Fibroblast of lung (primary cell): ENCODE data around the gene CSE1L. TPM values are rescaled to one million over a fixed set of nuclear protein-coding genes. Genes with fewer than 3 reads are reported as not detected.
"Not testable (repeated sequence)": the region's sequence is repeated elsewhere in the genome, so short reads cannot be mapped to it uniquely, and the experiment has no call there.

Source experiments
- DNase-seq, 2 donors: peaks; one replicate each; pipeline versions ENCODE4 v3.0.0 to v3.0.0-alpha.2; 2010; ENCODE audit warnings: low read depth in 2 of 2
- H2AFZ ChIP-seq: 2 replicates; pipeline ENCODE4 v1.5.1; 2012; ENCODE audit warnings: low read length, control low read depth, inconsistent platforms
- H3K27ac ChIP-seq: 2 replicates; pipeline ENCODE4 v1.5.1; 2011; ENCODE audit warnings: low read length, control low read depth; ENCODE audit not compliant: insufficient read depth
- H3K27me3 ChIP-seq: 2 replicates; pipeline ENCODE4 v1.5.1; 2011; ENCODE audit warnings: mild to moderate bottlenecking, low read length; ENCODE audit not compliant: control insufficient read depth, insufficient read depth
- H3K36me3 ChIP-seq: 2 replicates; pipeline ENCODE4 v1.5.1; 2011; ENCODE audit warnings: low read length; ENCODE audit not compliant: control insufficient read depth, insufficient read depth
- H3K4me1 ChIP-seq: 2 replicates; pipeline ENCODE4 v1.5.1; 2011; ENCODE audit warnings: low read length; ENCODE audit not compliant: control insufficient read depth, insufficient read depth; ENCODE audit errors: extremely low read depth
- H3K4me2 ChIP-seq: 2 replicates; pipeline ENCODE4 v1.5.1; 2011; ENCODE audit warnings: low read length, control low read depth; ENCODE audit not compliant: insufficient read depth; ENCODE audit errors: extremely low read depth
- H3K4me3 ChIP-seq, 4 experiments: fragments of 200-600 bp in 1 of 4; sonication (generic) in 1 of 4; replicated peaks in 1 of 4; 2 replicates each; pipeline ENCODE4 v1.5.1; 2011 to 2016; ENCODE audit warnings: low read length in 4 of 4, low read depth in 3 of 4, mild to moderate bottlenecking in 3 of 4, control low read depth in 2 of 4, inconsistent platforms in 1 of 4, mixed read lengths in 1 of 4; ENCODE audit not compliant: insufficient read depth in 1 of 4; ENCODE audit errors: control extremely low read depth in 1 of 4
- H3K79me2 ChIP-seq: 2 replicates; pipeline ENCODE4 v1.5.1; 2012; ENCODE audit warnings: mild to moderate bottlenecking, low read length, inconsistent platforms; ENCODE audit not compliant: control insufficient read depth, insufficient read depth
- H3K9ac ChIP-seq: 2 replicates; pipeline ENCODE4 v1.5.1; 2011; ENCODE audit warnings: mild to moderate bottlenecking, low read length, control low read depth; ENCODE audit not compliant: insufficient read depth
- H3K9me3 ChIP-seq: 2 replicates; pipeline ENCODE4 v1.5.1; 2012; ENCODE audit warnings: low read depth, low read length; ENCODE audit not compliant: control insufficient read depth, insufficient read depth
- H4K20me1 ChIP-seq: 2 replicates; pipeline ENCODE4 v1.5.1; 2011; ENCODE audit warnings: low read length; ENCODE audit not compliant: control insufficient read depth, insufficient read depth; ENCODE audit errors: extremely low read depth
- EZH2 ChIP-seq: IDR thresholded peaks from 2 replicates; pipeline ENCODE4 v1.5.1; 2012; ENCODE audit warnings: low read length, control low read depth, mild to moderate bottlenecking; ENCODE audit errors: missing control alignments
- polyA plus RNA-seq, 2 donors: library from polyadenylated mRNA; depleted of rRNA in 1 of 2; stranded (reverse) in 1 of 2; unstranded in 1 of 2; fragments of >200 nt; gene quantifications; 2 replicates each; pipeline ENCODE4 v1.2.1, GENCODE V29; 2011 to 2012; ENCODE audit warnings: missing spikeins in 1 of 2
- total RNA-seq: library from RNA; depleted of rRNA; stranded (reverse); fragments of >200 nt; gene quantifications from 2 replicates; pipeline ENCODE4 v1.2.1, GENCODE V29; 2014
- TF ChIP-seq, protein P1 (sequence below), 2 donors: IDR thresholded peaks in 1 of 2; conservative IDR thresholded peaks in 1 of 2; 1 replicate in 1 of 2; 2 replicates in 1 of 2; pipeline ENCODE4 v1.5.1; 2011 to 2012; ENCODE audit warnings: low read length in 2 of 2, control low read depth in 1 of 2, inconsistent platforms in 1 of 2, low read depth in 1 of 2, mild to moderate bottlenecking in 1 of 2

CSE1L gene
- total and polyA plus RNA-seq, 2 donors (not counting 1 experiment from before 2014, with no cell fraction given): 44.8 to 52.5 TPM

DNA sequence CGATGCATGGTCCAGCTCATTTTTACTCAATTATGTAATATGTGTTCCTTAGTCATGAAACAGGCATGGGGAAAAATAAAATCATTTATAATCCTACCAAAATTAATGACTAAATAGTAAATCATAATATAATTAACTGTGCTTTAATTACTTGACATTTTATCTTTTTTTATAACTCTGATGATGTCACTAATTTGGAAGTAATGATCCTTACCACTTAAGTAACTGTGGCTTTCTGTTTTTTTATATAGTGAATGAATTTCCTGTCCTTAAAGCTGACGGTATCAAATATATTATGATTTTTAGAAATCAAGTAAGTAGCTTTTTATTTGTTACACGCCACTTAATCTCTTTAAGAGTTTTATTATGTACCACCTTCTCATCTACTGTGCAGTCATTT, 32.2 kb downstream of the CSE1L start:
- H3K4me3 ChIP-seq: no peak overlapping the region
- peaks cover 5% of the 10 kb centered on the region for H3K36me3 ChIP-seq
- no peak overlapping the region for H3K9ac ChIP-seq
- H4K20me1 ChIP-seq: no peaks in the 10 kb centered on the region
- no peak overlapping the region for H3K4me2 ChIP-seq
- no peak overlapping the region for H3K27ac ChIP-seq
- no peaks in the 10 kb centered on the region for H3K9me3 ChIP-seq
- H3K4me1 ChIP-seq: no peaks in the 10 kb centered on the region
- no peak for TF ChIP-seq EZH2
- TF ChIP-seq, protein P1, sequence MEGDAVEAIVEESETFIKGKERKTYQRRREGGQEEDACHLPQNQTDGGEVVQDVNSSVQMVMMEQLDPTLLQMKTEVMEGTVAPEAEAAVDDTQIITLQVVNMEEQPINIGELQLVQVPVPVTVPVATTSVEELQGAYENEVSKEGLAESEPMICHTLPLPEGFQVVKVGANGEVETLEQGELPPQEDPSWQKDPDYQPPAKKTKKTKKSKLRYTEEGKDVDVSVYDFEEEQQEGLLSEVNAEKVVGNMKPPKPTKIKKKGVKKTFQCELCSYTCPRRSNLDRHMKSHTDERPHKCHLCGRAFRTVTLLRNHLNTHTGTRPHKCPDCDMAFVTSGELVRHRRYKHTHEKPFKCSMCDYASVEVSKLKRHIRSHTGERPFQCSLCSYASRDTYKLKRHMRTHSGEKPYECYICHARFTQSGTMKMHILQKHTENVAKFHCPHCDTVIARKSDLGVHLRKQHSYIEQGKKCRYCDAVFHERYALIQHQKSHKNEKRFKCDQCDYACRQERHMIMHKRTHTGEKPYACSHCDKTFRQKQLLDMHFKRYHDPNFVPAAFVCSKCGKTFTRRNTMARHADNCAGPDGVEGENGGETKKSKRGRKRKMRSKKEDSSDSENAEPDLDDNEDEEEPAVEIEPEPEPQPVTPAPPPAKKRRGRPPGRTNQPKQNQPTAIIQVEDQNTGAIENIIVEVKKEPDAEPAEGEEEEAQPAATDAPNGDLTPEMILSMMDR (conservative IDR thresholded peaks at IDR 0.05 in 1 of 2, IDR thresholded peaks at IDR 0.05 in 1 of 2; ENCODE audit: low read depth in 1 of 2, low read length in 2 of 2): no peak
- no peak for DNase-seq
- no peak overlapping the region for H2AFZ ChIP-seq
- no peaks in the 10 kb centered on the region for H3K27me3 ChIP-seq
- no peaks in the 10 kb centered on the region for H3K79me2 ChIP-seq

DNA sequence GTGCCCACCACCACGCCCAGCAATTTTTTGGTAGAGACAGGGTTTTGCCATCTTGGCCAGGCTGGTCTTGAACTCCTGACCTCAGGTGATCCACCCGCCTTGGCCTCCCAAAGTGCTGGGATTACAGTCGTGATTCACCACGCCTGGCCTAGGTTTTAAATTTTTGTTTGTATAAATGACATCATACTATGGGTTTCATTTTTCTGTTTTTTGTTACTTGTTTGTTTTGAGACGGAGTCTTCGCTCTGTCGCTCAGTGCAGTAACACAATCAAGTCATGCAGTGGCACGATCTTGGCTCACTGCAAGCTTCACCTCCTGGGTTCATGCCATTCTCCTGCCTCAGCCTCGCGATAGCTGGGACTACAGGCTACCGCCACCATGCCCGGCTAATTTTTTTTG, 36.2 kb downstream of the CSE1L start:
- not testable (repeated sequence) for H3K4me2 ChIP-seq, H3K79me2 ChIP-seq, H4K20me1 ChIP-seq, H3K27ac ChIP-seq, H3K4me3 ChIP-seq, H3K9ac ChIP-seq, H2AFZ ChIP-seq, H3K36me3 ChIP-seq, H3K4me1 ChIP-seq, H3K27me3 ChIP-seq, H3K9me3 ChIP-seq, DNase-seq

DNA sequence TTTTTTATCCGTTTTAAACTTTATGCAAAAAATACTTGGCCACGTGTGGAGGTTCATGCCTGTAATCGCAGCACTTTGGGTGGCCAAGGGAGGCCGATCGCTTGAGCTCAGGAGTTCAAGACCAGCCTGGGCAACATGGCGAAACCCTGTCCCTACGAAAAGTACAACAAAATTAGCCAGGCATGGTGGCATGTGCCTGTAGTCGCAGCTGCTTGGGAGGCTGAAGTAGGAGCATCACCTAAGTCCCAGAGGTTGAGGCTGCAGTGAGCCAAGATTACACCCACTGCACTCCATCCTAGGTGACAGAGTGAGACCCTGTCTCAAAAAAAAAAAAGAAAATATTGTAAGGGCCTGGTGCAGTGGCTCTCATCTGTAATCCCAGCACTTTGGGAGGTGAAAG, 45.0 kb downstream of the CSE1L start:
- Histone ChIP-seq H3K4me2 (no peak overlapping the region), H4K20me1 (no peaks in the 10 kb centered on the region), H3K36me3 (peaks cover 3% of the 10 kb centered on the region), H3K9ac (no peak overlapping the region), H2AFZ (no peak overlapping the region), H3K79me2 (no peaks in the 10 kb centered on the region), H3K27me3 (no peaks in the 10 kb centered on the region), H3K4me3 (no peak overlapping the region), H3K4me1 (no peaks in the 10 kb centered on the region), H3K27ac (no peak overlapping the region), H3K9me3 (no peaks in the 10 kb centered on the region)
- no peak for DNase-seq
- no peak for TF ChIP-seq EZH2
- TF ChIP-seq, protein P1 (conservative IDR thresholded peaks at IDR 0.05 in 1 of 2, IDR thresholded peaks at IDR 0.05 in 1 of 2; ENCODE audit: low read depth in 1 of 2, low read length in 2 of 2): no peak

DNA sequence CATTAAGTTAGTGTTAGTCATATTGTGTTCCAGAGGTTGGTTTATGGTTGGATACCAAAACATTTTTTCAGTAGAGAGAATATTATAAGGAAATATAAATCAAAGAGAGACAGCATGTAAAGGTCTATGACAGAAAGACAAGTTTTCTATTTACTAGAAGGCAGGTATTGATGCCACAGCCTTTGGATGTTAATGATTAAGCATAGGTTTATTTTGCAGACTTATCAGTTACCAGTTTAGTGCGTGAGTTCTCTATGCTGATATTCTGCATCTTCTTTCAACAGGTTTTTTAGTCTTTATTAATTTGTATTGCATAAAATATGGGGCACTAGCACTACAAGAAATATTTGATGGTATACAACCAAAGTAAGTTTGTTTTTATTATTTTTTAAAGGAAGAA, 45.6 kb downstream of the CSE1L start:
- Histone ChIP-seq H3K4me1 (no peaks in the 10 kb centered on the region), H4K20me1 (no peaks in the 10 kb centered on the region), H3K9me3 (no peaks in the 10 kb centered on the region), H3K79me2 (no peaks in the 10 kb centered on the region), H3K4me2 (no peak overlapping the region), H3K27ac (no peak overlapping the region), H3K4me3 (no peak overlapping the region), H3K36me3 (peaks cover 6% of the 10 kb centered on the region), H2AFZ (no peak overlapping the region), H3K27me3 (no peaks in the 10 kb centered on the region), H3K9ac (no peak overlapping the region)
- TF ChIP-seq, protein P1 (conservative IDR thresholded peaks at IDR 0.05 in 1 of 2, IDR thresholded peaks at IDR 0.05 in 1 of 2; ENCODE audit: low read depth in 1 of 2, low read length in 2 of 2): no peak
- no peak for TF ChIP-seq EZH2
- no peak for DNase-seq
